Stimulated activated memory B cell treated with anti-CD40 and anti-IgM and Interleukin-4, amounts not matched to agents 10 μg/mL and 1 μg/mL and 100 μg/mL, for 72 hours (primary cell): Measurements from ENCODE around the gene EDEM3.
"Not testable (repeated sequence)": the region's sequence is repeated elsewhere in the genome, so short reads cannot be mapped to it uniquely, and the experiment has no call there.

Experiments used
- ATAC-seq: fragments of 150-1000 bp; cut with Tn5 transposase; 2 replicates; pipeline ENCODE4 v1.10.0; 2021
- H3K27ac Mint-ChIP-seq: one replicate; pipeline ENCODE4 v1.8.0; 2022; ENCODE audit warnings: mild to moderate bottlenecking, mixed read lengths
- H3K27me3 Mint-ChIP-seq: one replicate; pipeline ENCODE4 v1.8.0; 2022; ENCODE audit warnings: mixed read lengths
- H3K36me3 Mint-ChIP-seq: one replicate; pipeline ENCODE4 v1.8.0; 2022; ENCODE audit warnings: mixed read lengths
- H3K4me1 Mint-ChIP-seq: one replicate; pipeline ENCODE4 v1.8.0; 2022; ENCODE audit warnings: mixed read lengths
- H3K4me3 Mint-ChIP-seq: one replicate; pipeline ENCODE4 v1.8.0; 2022; ENCODE audit warnings: mild to moderate bottlenecking, moderate library complexity, mixed read lengths
- H3K9me3 Mint-ChIP-seq: one replicate; pipeline ENCODE4 v1.8.0; 2022; ENCODE audit warnings: mixed read lengths

Gene EDEM3

GRCh38 chr1:184781941-184782340 is 27.3 kb upstream of the EDEM3 start:
- Mint-ChIP-seq H3K36me3 (peaks cover 23% of the 10 kb centered on the region), H3K27ac (no peak overlapping the region), H3K4me3 (no peak overlapping the region), H3K4me1 (no peaks in the 10 kb centered on the region), H3K27me3 (no peaks in the 10 kb centered on the region), H3K9me3 (peaks cover 21% of the 10 kb centered on the region)
- ATAC-seq: no peak

- Mint-ChIP-seq H3K4me3 (no peak overlapping the region), H3K36me3 (no peaks in the 10 kb centered on the region), H3K27me3 (no peaks in the 10 kb centered on the region), H3K27ac (no peak overlapping the region), H3K9me3 (no peaks in the 10 kb centered on the region), H3K4me1 (no peaks in the 10 kb centered on the region)
- no peak for ATAC-seq
These were observed 21.2 kb upstream of the EDEM3 start for GRCh38 chr1:184775885-184776284.

GRCh38 chr1:184775329-184775728 is 20.7 kb upstream of the EDEM3 start:
- no peaks in the 10 kb centered on the region for H3K9me3 Mint-ChIP-seq
- no peaks in the 10 kb centered on the region for H3K36me3 Mint-ChIP-seq
- H3K4me1 Mint-ChIP-seq: no peaks in the 10 kb centered on the region
- H3K27me3 Mint-ChIP-seq: no peaks in the 10 kb centered on the region
- no peak overlapping the region for H3K4me3 Mint-ChIP-seq
- ATAC-seq: no peak
- no peak overlapping the region for H3K27ac Mint-ChIP-seq

DNA sequence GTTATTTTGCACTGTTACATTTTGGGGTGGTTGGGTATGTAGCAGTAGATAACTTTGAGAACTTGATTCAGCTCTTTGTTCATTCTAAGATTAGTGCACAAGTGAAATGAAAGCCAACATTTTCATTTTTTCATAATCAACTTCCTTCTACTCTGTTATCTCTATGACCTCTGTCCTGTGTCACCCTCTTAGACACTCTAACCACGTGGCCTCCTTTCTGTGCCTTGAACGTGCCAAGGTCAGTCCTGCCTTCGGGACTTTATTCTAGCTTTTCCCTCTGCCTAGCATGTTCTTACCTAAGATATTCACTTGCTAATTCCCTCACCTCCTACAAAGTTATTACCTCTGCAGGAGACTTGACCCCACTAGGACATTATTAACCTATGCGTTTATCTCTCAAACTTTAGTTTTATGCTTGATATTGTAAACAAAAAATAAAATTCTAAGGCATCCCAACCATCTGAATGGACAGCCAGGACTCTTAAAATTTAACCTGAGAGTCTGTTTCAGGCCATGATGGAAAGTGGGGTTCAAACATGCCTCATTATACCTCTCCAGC is 19.2 kb upstream of the EDEM3 start:
- Mint-ChIP-seq H3K4me1 (no peaks in the 10 kb centered on the region), H3K36me3 (no peaks in the 10 kb centered on the region), H3K9me3 (no peaks in the 10 kb centered on the region), H3K27me3 (no peaks in the 10 kb centered on the region), H3K27ac (no peak overlapping the region), H3K4me3 (no peak overlapping the region)
- ATAC-seq: no peak

- H3K27ac Mint-ChIP-seq: no peak overlapping the region
- no peak for ATAC-seq
- H3K4me1 Mint-ChIP-seq: no peaks in the 10 kb centered on the region
- no peaks in the 10 kb centered on the region for H3K27me3 Mint-ChIP-seq
- no peaks in the 10 kb centered on the region for H3K36me3 Mint-ChIP-seq
- H3K9me3 Mint-ChIP-seq: no peaks in the 10 kb centered on the region
- H3K4me3 Mint-ChIP-seq: no peak overlapping the region
These were observed 16.6 kb upstream of the EDEM3 start for GRCh38 chr1:184771190-184771691.

DNA sequence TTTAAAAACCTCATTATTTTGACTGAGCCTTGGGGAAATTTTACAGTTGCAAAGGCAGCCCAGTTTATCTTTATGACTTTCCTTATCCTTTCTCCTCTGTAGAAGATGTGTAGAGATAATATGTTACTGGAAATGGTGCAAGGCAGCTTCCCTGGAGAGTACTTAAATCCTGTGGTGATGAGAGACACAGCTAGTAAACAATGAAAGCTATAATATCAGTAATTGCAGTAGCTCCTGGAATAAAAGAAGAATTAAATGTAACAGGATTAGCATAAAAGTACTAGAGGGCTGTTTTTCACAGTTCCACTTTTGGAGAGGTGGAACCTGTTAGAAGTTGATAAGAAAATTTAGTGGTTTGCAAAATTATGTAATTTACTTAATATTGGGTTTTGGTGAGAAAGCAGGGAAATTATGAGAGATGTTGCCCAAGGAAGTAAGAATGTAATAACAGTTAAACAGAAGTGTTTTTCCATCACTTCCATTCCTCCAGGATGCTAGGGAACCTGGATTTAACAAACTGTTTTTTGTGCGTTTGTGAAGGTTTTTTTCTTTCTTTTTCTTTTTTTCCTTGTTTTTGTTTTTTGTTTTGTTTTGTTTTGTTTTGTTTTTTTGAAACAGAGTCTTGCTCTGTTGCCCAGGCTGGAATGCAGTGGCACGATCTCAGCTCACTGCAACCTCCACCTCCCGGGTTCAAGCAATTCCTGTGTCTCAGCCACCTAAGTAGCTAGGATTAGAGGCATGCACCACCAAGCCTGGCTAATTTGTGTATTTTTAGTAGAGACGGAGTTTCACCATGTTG is 15.7 kb upstream of the EDEM3 start:
- Mint-ChIP-seq H3K27me3 (no peaks in the 10 kb centered on the region), H3K36me3 (no peaks in the 10 kb centered on the region), H3K4me1 (no peaks in the 10 kb centered on the region), H3K27ac (no peak overlapping the region), H3K4me3 (no peak overlapping the region), H3K9me3 (no peaks in the 10 kb centered on the region)
- ATAC-seq: no peak

GRCh38 chr1:184769241-184769640 is 14.6 kb upstream of the EDEM3 start:
- ATAC-seq: no peak
- Mint-ChIP-seq H3K9me3 (no peaks in the 10 kb centered on the region), H3K4me3 (no peak overlapping the region), H3K4me1 (no peaks in the 10 kb centered on the region), H3K27me3 (no peaks in the 10 kb centered on the region), H3K36me3 (no peaks in the 10 kb centered on the region), H3K27ac (no peak overlapping the region)

GRCh38 chr1:184768467-184768866 is 13.8 kb upstream of the EDEM3 start:
- ATAC-seq: no peak
- no peaks in the 10 kb centered on the region for H3K9me3 Mint-ChIP-seq
- H3K4me1 Mint-ChIP-seq: no peaks in the 10 kb centered on the region
- no peaks in the 10 kb centered on the region for H3K36me3 Mint-ChIP-seq
- H3K27me3 Mint-ChIP-seq: no peaks in the 10 kb centered on the region
- H3K27ac Mint-ChIP-seq: no peak overlapping the region
- no peak overlapping the region for H3K4me3 Mint-ChIP-seq

GRCh38 chr1:184767591-184767990 is 12.9 kb upstream of the EDEM3 start:
- no peak overlapping the region for H3K27ac Mint-ChIP-seq
- no peaks in the 10 kb centered on the region for H3K9me3 Mint-ChIP-seq
- no peaks in the 10 kb centered on the region for H3K36me3 Mint-ChIP-seq
- ATAC-seq: no peak
- H3K4me1 Mint-ChIP-seq: no peaks in the 10 kb centered on the region
- H3K27me3 Mint-ChIP-seq: no peaks in the 10 kb centered on the region
- H3K4me3 Mint-ChIP-seq: no peak overlapping the region

GRCh38 chr1:184764483-184764882 is 9.8 kb upstream of the EDEM3 start:
- no peaks in the 10 kb centered on the region for H3K9me3 Mint-ChIP-seq
- no peak overlapping the region for H3K27ac Mint-ChIP-seq
- H3K4me1 Mint-ChIP-seq: no peaks in the 10 kb centered on the region
- H3K27me3 Mint-ChIP-seq: no peaks in the 10 kb centered on the region
- no peak overlapping the region for H3K4me3 Mint-ChIP-seq
- H3K36me3 Mint-ChIP-seq: no peaks in the 10 kb centered on the region
- ATAC-seq: no peak

GRCh38 chr1:184763520-184763919 is 8.9 kb upstream of the EDEM3 start:
- H3K36me3 Mint-ChIP-seq, H3K27ac Mint-ChIP-seq, H3K4me3 Mint-ChIP-seq, H3K27me3 Mint-ChIP-seq, H3K9me3 Mint-ChIP-seq, H3K4me1 Mint-ChIP-seq, ATAC-seq: not testable (repeated sequence)

GRCh38 chr1:184761969-184762485 is 7.4 kb upstream of the EDEM3 start:
- no peaks in the 10 kb centered on the region for H3K9me3 Mint-ChIP-seq
- peaks cover under 1% of the 10 kb centered on the region for H3K27me3 Mint-ChIP-seq
- no peaks in the 10 kb centered on the region for H3K4me1 Mint-ChIP-seq
- H3K4me3 Mint-ChIP-seq: no peak overlapping the region
- no peak overlapping the region for H3K27ac Mint-ChIP-seq
- no peak for ATAC-seq
- H3K36me3 Mint-ChIP-seq: no peaks in the 10 kb centered on the region

GRCh38 chr1:184759651-184760050 is 5.0 kb upstream of the EDEM3 start:
- Mint-ChIP-seq H3K36me3 (no peaks in the 10 kb centered on the region), H3K4me3 (no peak overlapping the region), H3K27ac (no peak overlapping the region), H3K9me3 (no peaks in the 10 kb centered on the region), H3K27me3 (peaks cover 9% of the 10 kb centered on the region), H3K4me1 (peaks cover 12% of the 10 kb centered on the region)
- ATAC-seq: no peak

- no peak for ATAC-seq
- peaks cover 9% of the 10 kb centered on the region for H3K27me3 Mint-ChIP-seq
These were observed 4.5 kb upstream of the EDEM3 start for GRCh38 chr1:184759112-184759511.

DNA sequence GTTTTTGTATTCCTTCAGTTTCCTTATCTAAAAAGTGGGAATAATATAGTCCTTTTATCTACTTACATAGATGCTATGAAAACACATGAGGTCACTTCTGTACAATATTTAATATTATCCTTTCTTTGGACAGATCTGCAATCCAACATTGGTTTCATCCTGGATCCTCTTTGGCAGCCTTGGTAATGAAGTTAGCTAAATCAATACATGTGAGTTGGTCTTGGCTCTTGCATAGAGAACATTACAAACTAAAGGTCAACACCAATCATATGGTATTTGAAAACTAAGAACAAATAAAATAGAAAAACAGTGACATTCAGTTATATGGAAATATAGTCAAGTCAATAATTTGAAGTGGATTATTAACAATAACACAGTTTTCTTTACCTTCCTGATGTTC is 3.2 kb upstream of the EDEM3 start:
- no peak overlapping the region for H3K4me3 Mint-ChIP-seq
- H3K4me1 Mint-ChIP-seq: peaks cover 25% of the 10 kb centered on the region
- no peak for ATAC-seq
- no peaks in the 10 kb centered on the region for H3K36me3 Mint-ChIP-seq
- H3K27ac Mint-ChIP-seq: no peak overlapping the region
- no peaks in the 10 kb centered on the region for H3K9me3 Mint-ChIP-seq
- H3K27me3 Mint-ChIP-seq: peaks cover 9% of the 10 kb centered on the region

More at GRCh38 chr1:184759112-184759511, 4.5 kb upstream of the EDEM3 start:
- no peaks in the 10 kb centered on the region for H3K36me3 Mint-ChIP-seq
- no peaks in the 10 kb centered on the region for H3K9me3 Mint-ChIP-seq
- peaks cover 13% of the 10 kb centered on the region for H3K4me1 Mint-ChIP-seq
- no peak overlapping the region for H3K27ac Mint-ChIP-seq
- H3K4me3 Mint-ChIP-seq: no peak overlapping the region

GRCh38 chr1:184757406-184757805 is 2.7 kb upstream of the EDEM3 start:
- ATAC-seq: no peak
- H3K9me3 Mint-ChIP-seq: no peaks in the 10 kb centered on the region
- H3K4me1 Mint-ChIP-seq: peaks cover 26% of the 10 kb centered on the region
- H3K27ac Mint-ChIP-seq: no peak overlapping the region
- no peak overlapping the region for H3K4me3 Mint-ChIP-seq
- peaks cover 9% of the 10 kb centered on the region for H3K27me3 Mint-ChIP-seq
- H3K36me3 Mint-ChIP-seq: no peaks in the 10 kb centered on the region
